Sigmoid colon (tissue), 7 donors: ENCODE data around the gene PTBP3. TPM values are rescaled to one million over a fixed set of nuclear protein-coding genes. Genes with fewer than 3 reads are reported as not detected.
"Not testable (repeated sequence)": the region's sequence is repeated elsewhere in the genome, so short reads cannot be mapped to it uniquely, and the experiment has no call there.

Experiments
- DNase-seq: peaks from one replicate; pipeline ENCODE4 v3.0.0-alpha.2; 2019
- H3K27ac ChIP-seq, 4 donors: fragments of 200-600 bp; sonication (generic); one replicate each; pipeline ENCODE4 v1.5.1; 2016 to 2019; ENCODE audit warnings: mild to moderate bottlenecking in 1 of 4
- H3K27me3 ChIP-seq, 3 donors: fragments of 200-600 bp; sonication (generic); one replicate each; pipeline ENCODE4 v1.5.1; 2019; ENCODE audit warnings: mild to moderate bottlenecking in 1 of 3
- H3K36me3 ChIP-seq, 4 donors: fragments of 200-600 bp; sonication (generic); one replicate each; pipeline ENCODE4 v1.5.1; 2016 to 2019
- H3K4me1 ChIP-seq, 4 donors: fragments of 200-600 bp; sonication (generic); one replicate each; pipeline ENCODE4 v1.5.1; 2017 to 2019
- H3K4me3 ChIP-seq, 4 donors: fragments of 200-600 bp; sonication (generic); one replicate each; pipeline ENCODE4 v1.5.1; 2017 to 2019; ENCODE audit warnings: mild to moderate bottlenecking in 2 of 4, moderate library complexity in 1 of 4
- H3K9me3 ChIP-seq, 4 donors: fragments of 200-600 bp in 3 of 4; sonication (generic) in 3 of 4; one replicate each; pipeline versions ENCODE4 v1.5.1 to v1.6.1; 2013 to 2019
- EP300 ChIP-seq, 4 donors: sonication (generic); formaldehyde crosslinking; IDR thresholded peaks; one replicate each; pipeline ENCODE4 v1.6.1; 2017; ENCODE audit warnings: antibody characterized with exemption in 4 of 4
- POLR2A ChIP-seq, 2 donors: fragments of 450-650 bp; IDR thresholded peaks; one replicate each; pipeline ENCODE4 v1.6.1; 2016; ENCODE audit warnings: antibody characterized with exemption in 2 of 2, mild to moderate bottlenecking in 2 of 2, moderate library complexity in 2 of 2
- POLR2AphosphoS5 ChIP-seq, 4 donors: sonication (generic); formaldehyde crosslinking; IDR thresholded peaks; one replicate each; pipeline ENCODE4 v1.6.1; 2017; ENCODE audit warnings: antibody characterized with exemption in 4 of 4
- WGBS, 2 donors: extraction: QIAGEN DNeasy Blood & Tissue Kit; methylation state at CpG; one replicate each; pipeline ENCODE4 v1.1.7; 2013; 5-methylcytosine and 5-hydroxymethylcytosine counted together
- intact Hi-C: fragments of 100-400 bp; cut with DNase I; formaldehyde crosslinking; loops from one replicate; pipeline ENCODE4 v1.15.1; 2023
- polyA plus RNA-seq, 3 donors: library from polyadenylated mRNA; stranded (reverse); fragments of 200-250 nt; gene quantifications; one replicate each; pipeline ENCODE4 v1.2.3, GENCODE V29; 2013
- total RNA-seq, 4 donors: library from RNA; depleted of rRNA; stranded (reverse); fragments of >200 nt; gene quantifications; one replicate each; pipeline ENCODE4 v1.1.0, GENCODE V29; 2016
- TF ChIP-seq, protein P1 (sequence below), 4 experiments: fragments of 450-650 bp in 3 of 4; fragments of 200-600 bp in 1 of 4; IDR thresholded peaks; one replicate each; pipeline ENCODE4 v1.5.1; 2016 to 2019; ENCODE audit warnings: antibody characterized with exemption in 4 of 4, mild to moderate bottlenecking in 3 of 4, moderate library complexity in 2 of 4
- donor health status: healthy with polysubstance abuse.
- donor health status: Bipolar disorder and iron deficiency.
- donor health status: healthy.

Gene PTBP3
- total and polyA plus RNA-seq, 7 donors: 19.4 to 42.5 (median 24.0) TPM

- Histone ChIP-seq H3K27ac (no peak overlapping the region), H3K9me3 (no peaks in the 10 kb centered on the region), H3K4me1 (peaks cover 0 to 11% (median 0%) of the 10 kb centered on the region in 4 donors), H3K4me3 (no peak overlapping the region), H3K27me3 (no peaks in the 10 kb centered on the region), H3K36me3 (no peaks in the 10 kb centered on the region)
- TF ChIP-seq EP300 (IDR thresholded peaks at IDR 0.05): no peak
- no peak for TF ChIP-seq POLR2A (IDR thresholded peaks at IDR 0.05)
- TF ChIP-seq POLR2AphosphoS5 (IDR thresholded peaks at IDR 0.05): no peak
- TF ChIP-seq, protein P1, sequence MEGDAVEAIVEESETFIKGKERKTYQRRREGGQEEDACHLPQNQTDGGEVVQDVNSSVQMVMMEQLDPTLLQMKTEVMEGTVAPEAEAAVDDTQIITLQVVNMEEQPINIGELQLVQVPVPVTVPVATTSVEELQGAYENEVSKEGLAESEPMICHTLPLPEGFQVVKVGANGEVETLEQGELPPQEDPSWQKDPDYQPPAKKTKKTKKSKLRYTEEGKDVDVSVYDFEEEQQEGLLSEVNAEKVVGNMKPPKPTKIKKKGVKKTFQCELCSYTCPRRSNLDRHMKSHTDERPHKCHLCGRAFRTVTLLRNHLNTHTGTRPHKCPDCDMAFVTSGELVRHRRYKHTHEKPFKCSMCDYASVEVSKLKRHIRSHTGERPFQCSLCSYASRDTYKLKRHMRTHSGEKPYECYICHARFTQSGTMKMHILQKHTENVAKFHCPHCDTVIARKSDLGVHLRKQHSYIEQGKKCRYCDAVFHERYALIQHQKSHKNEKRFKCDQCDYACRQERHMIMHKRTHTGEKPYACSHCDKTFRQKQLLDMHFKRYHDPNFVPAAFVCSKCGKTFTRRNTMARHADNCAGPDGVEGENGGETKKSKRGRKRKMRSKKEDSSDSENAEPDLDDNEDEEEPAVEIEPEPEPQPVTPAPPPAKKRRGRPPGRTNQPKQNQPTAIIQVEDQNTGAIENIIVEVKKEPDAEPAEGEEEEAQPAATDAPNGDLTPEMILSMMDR (IDR thresholded peaks at IDR 0.05): no peak
- DNase-seq: no peak
- intact Hi-C loops: no loop called here
- 97 to 98% methylated on average over 1 of the region's 1 CpG for WGBS, 2 donors
Measured at GRCh38 chr9:112274600-112274999, 58.8 kb downstream of the PTBP3 start.

- DNase-seq: no peak
- H3K36me3 ChIP-seq: no peaks in the 10 kb centered on the region
- H3K27me3 ChIP-seq: no peaks in the 10 kb centered on the region
- H3K4me3 ChIP-seq: no peak overlapping the region
- TF ChIP-seq POLR2AphosphoS5 (IDR thresholded peaks at IDR 0.05): no peak
- no peaks in the 10 kb centered on the region for H3K9me3 ChIP-seq
- H3K4me1 ChIP-seq: peaks cover 0 to 11% (median 0%) of the 10 kb centered on the region in 4 donors
- WGBS, 2 donors: 80 to 83% methylated on average over 3 of the region's 3 CpGs
- intact Hi-C loops: no loop called here
- H3K27ac ChIP-seq: no peak overlapping the region
Measured at GRCh38 chr9:112273876-112274275, 59.5 kb downstream of the PTBP3 start.

GRCh38 chr9:112271466-112272098 is 61.8 kb downstream of the PTBP3 start:
- Histone ChIP-seq H3K27ac (no peak overlapping the region), H3K36me3 (peaks cover 0 to 9% (median 0%) of the 10 kb centered on the region in 4 donors), H3K27me3 (no peaks in the 10 kb centered on the region), H3K4me3 (no peak overlapping the region), H3K9me3 (no peaks in the 10 kb centered on the region), H3K4me1 (peaks cover 0 to 11% (median 0%) of the 10 kb centered on the region in 4 donors)
- WGBS, 2 donors: 97 to 98% methylated on average over 2 of the region's 2 CpGs
- intact Hi-C loops: no loop called here
- no peak for DNase-seq
- TF ChIP-seq POLR2A (IDR thresholded peaks at IDR 0.05) (no peak), POLR2AphosphoS5 (IDR thresholded peaks at IDR 0.05) (no peak), EP300 (IDR thresholded peaks at IDR 0.05) (no peak)
- TF ChIP-seq, protein P1 (IDR thresholded peaks at IDR 0.05): no peak

GRCh38 chr9:112268413-112268812 is 65.0 kb downstream of the PTBP3 start:
- WGBS, 2 donors: 91 to 96% methylated on average over 5 of the region's 5 CpGs
- Histone ChIP-seq H3K27ac (no peak overlapping the region), H3K4me1 (no peaks in the 10 kb centered on the region), H3K4me3 (no peak overlapping the region), H3K27me3 (no peaks in the 10 kb centered on the region), H3K9me3 (no peaks in the 10 kb centered on the region), H3K36me3 (peaks cover 0 to 20% (median 0%) of the 10 kb centered on the region in 4 donors)
- DNase-seq: no peak
- no peak for TF ChIP-seq POLR2AphosphoS5 (IDR thresholded peaks at IDR 0.05)
- TF ChIP-seq POLR2A (IDR thresholded peaks at IDR 0.05): no peak
- TF ChIP-seq, protein P1 (IDR thresholded peaks at IDR 0.05): no peak
- no peak for TF ChIP-seq EP300 (IDR thresholded peaks at IDR 0.05)
- intact Hi-C loops: no loop called here

- H3K27ac ChIP-seq, H3K4me1 ChIP-seq, intact Hi-C loops, H3K27me3 ChIP-seq, DNase-seq, H3K4me3 ChIP-seq, H3K9me3 ChIP-seq: not testable (repeated sequence)
- WGBS, 2 donors: 96 to 98% methylated on average over 16 of the region's 16 CpGs
- peaks cover 0 to 20% (median 0%) of the 10 kb centered on the region in 4 donors for H3K36me3 ChIP-seq
Measured at GRCh38 chr9:112267086-112267485, 66.3 kb downstream of the PTBP3 start.

DNA sequence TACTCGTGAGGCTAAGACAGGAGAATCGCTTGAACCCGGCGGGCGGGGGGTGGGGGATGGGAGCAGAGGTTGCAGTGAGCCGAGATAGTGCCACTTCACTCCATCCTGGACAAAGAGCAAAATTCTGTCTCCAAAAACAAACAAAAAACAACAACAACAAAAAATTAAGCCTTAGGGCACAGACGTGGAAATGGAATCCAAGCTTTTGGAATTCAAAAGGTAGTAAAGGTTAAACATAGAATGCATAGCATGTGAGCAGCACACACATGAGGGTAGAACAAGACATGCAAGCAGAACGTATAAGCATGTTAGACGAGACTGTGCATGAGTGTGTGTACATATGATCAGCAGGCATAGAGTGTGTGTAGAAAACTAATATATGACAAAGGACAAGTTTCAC is 68.0 kb downstream of the PTBP3 start:
- Histone ChIP-seq H3K27ac (no peak overlapping the region), H3K36me3 (peaks cover 0 to 30% (median 0%) of the 10 kb centered on the region in 4 donors), H3K27me3 (no peaks in the 10 kb centered on the region), H3K4me1 (no peaks in the 10 kb centered on the region), H3K4me3 (no peak overlapping the region), H3K9me3 (no peaks in the 10 kb centered on the region)
- intact Hi-C loops: no loop called here
- no peak for DNase-seq
- TF ChIP-seq, protein P1 (IDR thresholded peaks at IDR 0.05): no peak
- TF ChIP-seq POLR2A (IDR thresholded peaks at IDR 0.05): no peak
- no peak for TF ChIP-seq EP300 (IDR thresholded peaks at IDR 0.05)
- TF ChIP-seq POLR2AphosphoS5 (IDR thresholded peaks at IDR 0.05): no peak
- WGBS, 2 donors: 95 to 97% methylated on average over 9 of the region's 9 CpGs
